MG63 (cell line): ENCODE results near the gene KCNJ10. TPM values are rescaled to one million over a fixed set of nuclear protein-coding genes. Genes with fewer than 3 reads are reported as not detected.
"Not testable (repeated sequence)": the region's sequence is repeated elsewhere in the genome, so short reads cannot be mapped to it uniquely, and the experiment has no call there.

Experiments used
- DNase-seq: peaks from one replicate; pipeline ENCODE4 v3.0.0-alpha.2; 2020
- H3K27me3 ChIP-seq: fragments of 250-450 bp; sonication (Bioruptor Pico); 2 replicates; pipeline ENCODE4 v1.5.1; 2020; ENCODE audit warnings: mild to moderate bottlenecking, moderate library complexity
- H3K36me3 ChIP-seq: fragments of 250-450 bp; sonication (Bioruptor Pico); 2 replicates; pipeline ENCODE4 v1.5.1; 2020; ENCODE audit warnings: mild to moderate bottlenecking, moderate library complexity
- H3K4me3 ChIP-seq: fragments of 250-450 bp; sonication (Bioruptor Pico); 2 replicates; pipeline ENCODE4 v1.5.1; 2020; ENCODE audit warnings: mild to moderate bottlenecking, moderate library complexity
- H3K9me3 ChIP-seq: fragments of 250-450 bp; sonication (Bioruptor Pico); 2 replicates; pipeline ENCODE4 v1.5.1; 2020; ENCODE audit warnings: mild to moderate bottlenecking, moderate library complexity
- total RNA-seq: library from RNA; depleted of rRNA; stranded (reverse); fragments of >200 nt; shearing (Covaris generic); gene quantifications from 2 replicates; pipeline ENCODE4 v1.2.3, GENCODE V29; 2014; ENCODE audit warnings: low replicate concordance

KCNJ10 gene
- total RNA-seq, 1 experiment from 2014 or later = not detected

GRCh38 chr1:160053548-160054365 lies 16.2 kb downstream of the KCNJ10 start:
- no peak for DNase-seq
- Histone ChIP-seq H3K9me3 (no peaks in the 10 kb centered on the region), H3K36me3 (no peaks in the 10 kb centered on the region), H3K4me3 (no peak overlapping the region), H3K27me3 (peaks cover 29% of the 10 kb centered on the region)

DNA sequence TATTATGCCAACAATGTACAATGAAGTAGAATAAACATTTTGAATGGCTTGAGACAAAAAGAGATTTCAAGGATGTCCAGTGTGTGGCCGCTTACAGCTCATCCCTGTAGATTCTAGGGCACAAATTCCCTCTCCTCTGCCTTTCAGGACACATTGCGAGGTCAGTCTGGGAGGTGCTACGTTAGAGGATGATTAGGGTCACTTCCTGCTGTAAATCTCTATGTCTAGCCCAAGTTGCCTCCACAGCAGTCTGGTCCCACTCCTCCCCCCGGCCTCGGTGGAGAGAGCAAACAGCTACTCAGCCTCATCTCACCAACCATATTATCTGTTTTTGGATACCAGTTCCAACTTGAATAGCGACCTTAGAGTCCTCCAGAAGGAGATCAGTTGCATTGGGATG lies 17.0 kb downstream of the KCNJ10 start:
- Histone ChIP-seq H3K27me3 (peaks cover 29% of the 10 kb centered on the region), H3K36me3 (no peaks in the 10 kb centered on the region), H3K4me3 (no peak overlapping the region), H3K9me3 (no peaks in the 10 kb centered on the region)
- DNase-seq = no peak

DNA sequence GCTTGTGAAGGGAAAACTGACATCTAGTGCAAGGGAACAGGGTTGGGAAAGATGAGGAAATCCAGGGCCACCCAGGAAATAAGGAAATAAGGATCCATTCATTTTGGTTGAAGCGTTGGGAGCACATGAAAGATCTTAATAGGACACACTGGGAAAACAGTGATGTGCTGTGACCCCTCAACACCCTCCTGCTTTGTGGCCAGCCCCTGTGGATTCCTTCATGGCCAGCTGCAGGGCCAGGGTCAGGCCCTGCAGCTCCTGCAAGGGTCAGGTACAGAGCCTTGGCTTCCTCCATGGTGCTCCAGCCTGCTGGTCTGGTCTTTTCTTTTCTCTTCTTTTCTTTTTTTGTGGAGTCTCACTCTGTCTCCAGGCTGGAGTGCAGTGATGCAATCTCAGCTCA lies 19.3 kb downstream of the KCNJ10 start:
- Histone ChIP-seq H3K36me3 (no peaks in the 10 kb centered on the region), H3K27me3 (peaks cover 19% of the 10 kb centered on the region), H3K9me3 (no peaks in the 10 kb centered on the region), H3K4me3 (no peak overlapping the region)
- no peak for DNase-seq

- peaks cover 19% of the 10 kb centered on the region for H3K27me3 ChIP-seq
- H3K4me3 ChIP-seq, H3K36me3 ChIP-seq, H3K9me3 ChIP-seq: not testable (repeated sequence)
- peak; percentile 17 for DNase-seq
Observed at GRCh38 chr1:160050182-160050581, 19.8 kb downstream of the KCNJ10 start.

GRCh38 chr1:160049101-160049500 lies 20.9 kb downstream of the KCNJ10 start:
- Histone ChIP-seq H3K4me3 (no peak overlapping the region), H3K9me3 (no peaks in the 10 kb centered on the region), H3K27me3 (peaks cover 26% of the 10 kb centered on the region), H3K36me3 (no peaks in the 10 kb centered on the region)
- DNase-seq = no peak

DNA sequence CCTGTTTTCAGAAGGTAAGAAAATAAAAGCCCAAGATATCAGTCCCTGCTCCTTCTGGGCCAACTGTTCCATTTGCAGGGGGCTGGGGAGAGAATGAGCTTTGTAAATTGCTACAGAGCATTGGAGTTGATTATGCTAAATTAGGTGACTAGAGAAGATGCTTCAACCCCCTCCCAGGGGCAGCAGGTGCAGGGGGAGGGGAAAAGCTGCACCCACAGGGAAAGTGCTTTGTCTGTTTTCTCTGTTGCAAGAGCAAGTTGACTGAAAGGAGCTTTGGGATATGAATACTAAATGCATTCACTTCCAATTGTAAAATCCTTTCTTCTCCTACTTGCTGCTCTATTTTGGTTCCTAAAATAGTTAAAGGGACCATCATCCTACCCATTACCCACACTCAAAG lies 21.6 kb downstream of the KCNJ10 start:
- Histone ChIP-seq H3K36me3 (no peaks in the 10 kb centered on the region), H3K27me3 (peaks cover 28% of the 10 kb centered on the region)

DNA sequence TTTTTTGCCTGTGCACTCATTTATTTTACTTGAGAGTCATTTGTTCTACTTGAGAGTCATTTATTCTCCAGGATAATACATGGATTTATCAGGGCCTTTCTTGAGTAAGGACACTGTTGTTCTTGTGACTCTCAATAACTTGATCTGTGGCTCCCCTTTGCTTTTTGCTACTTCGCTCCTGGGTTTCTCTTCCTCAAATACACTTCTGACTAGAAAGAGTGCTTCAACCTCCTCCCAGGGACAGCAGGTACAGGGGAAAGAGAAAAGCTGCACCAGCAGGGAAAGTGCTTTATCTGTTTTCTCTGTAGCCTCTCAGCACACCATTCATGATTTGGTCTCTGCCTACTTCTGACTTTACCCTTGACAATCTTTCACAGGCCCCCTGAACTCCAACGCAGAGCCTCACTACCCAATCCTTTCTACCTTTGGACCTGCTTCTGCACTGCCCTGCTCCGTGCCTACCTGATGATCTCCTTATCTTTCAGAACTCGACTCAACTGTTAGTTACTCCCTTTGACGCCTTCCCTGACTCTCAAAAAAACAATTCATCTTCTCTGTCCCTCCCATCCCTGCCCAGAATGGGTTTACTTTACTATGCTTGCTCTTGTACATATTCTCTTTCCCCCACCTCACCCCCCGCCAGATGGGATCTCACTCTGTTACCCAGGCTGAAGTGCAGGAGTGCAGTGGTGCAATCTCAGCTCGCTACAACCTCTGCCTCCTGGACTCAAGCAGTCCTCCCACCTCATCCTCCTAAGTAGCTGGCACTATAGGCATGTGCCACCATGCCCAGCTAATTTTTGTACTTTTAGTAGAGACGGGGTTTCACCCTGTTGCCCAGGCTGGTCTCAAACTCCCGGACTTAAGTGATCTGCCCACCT lies 22.6 kb downstream of the KCNJ10 start:
- Histone ChIP-seq H3K9me3 (no peaks in the 10 kb centered on the region), H3K4me3 (no peak overlapping the region), H3K27me3 (peaks cover 24% of the 10 kb centered on the region), H3K36me3 (no peaks in the 10 kb centered on the region)
- DNase-seq = no peak

More for the DNA sequence above, 21.6 kb downstream of the KCNJ10 start:
- no peak overlapping the region for H3K4me3 ChIP-seq
- H3K9me3 ChIP-seq = no peaks in the 10 kb centered on the region
- no peak for DNase-seq

DNA sequence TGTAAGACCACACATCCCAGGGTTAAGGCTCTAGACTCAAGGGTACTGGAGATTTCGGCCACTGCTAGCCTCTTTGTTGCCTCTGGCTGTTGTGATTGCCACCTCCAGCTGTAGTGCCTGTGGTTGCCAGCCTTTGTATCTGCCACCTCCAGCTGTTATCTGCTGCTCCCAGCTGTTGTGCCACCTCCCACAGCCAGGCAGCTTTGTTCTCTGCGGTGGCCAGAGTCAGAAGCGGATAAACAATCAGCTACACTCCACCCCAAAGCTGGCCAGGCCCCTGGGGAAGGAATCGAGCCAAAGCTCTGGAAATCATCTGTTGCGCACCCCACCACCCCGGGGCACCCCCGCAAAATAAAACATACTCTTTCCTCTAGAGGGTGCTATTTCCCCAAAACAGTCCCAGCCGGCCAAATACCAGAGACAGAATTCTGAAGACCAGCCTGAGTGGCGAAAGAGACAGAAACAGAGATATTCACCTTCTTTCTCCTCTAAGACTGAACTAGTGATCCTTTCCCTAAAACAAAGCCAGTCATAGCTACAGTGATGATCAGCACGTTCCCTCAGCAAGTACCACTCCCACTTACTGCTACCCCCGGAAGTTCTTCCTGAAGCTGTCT lies 23.4 kb downstream of the KCNJ10 start:
- peak; percentile 68 for DNase-seq
- Histone ChIP-seq H3K27me3 (peaks cover 19% of the 10 kb centered on the region), H3K4me3 (no peak overlapping the region), H3K9me3 (no peaks in the 10 kb centered on the region), H3K36me3 (no peaks in the 10 kb centered on the region)

GRCh38 chr1:160045653-160046052 lies 24.3 kb downstream of the KCNJ10 start:
- H3K36me3 ChIP-seq = no peaks in the 10 kb centered on the region
- DNase-seq = no peak
- no peaks in the 10 kb centered on the region for H3K9me3 ChIP-seq
- H3K4me3 ChIP-seq = no peak overlapping the region
- H3K27me3 ChIP-seq = peaks cover 17% of the 10 kb centered on the region

DNA sequence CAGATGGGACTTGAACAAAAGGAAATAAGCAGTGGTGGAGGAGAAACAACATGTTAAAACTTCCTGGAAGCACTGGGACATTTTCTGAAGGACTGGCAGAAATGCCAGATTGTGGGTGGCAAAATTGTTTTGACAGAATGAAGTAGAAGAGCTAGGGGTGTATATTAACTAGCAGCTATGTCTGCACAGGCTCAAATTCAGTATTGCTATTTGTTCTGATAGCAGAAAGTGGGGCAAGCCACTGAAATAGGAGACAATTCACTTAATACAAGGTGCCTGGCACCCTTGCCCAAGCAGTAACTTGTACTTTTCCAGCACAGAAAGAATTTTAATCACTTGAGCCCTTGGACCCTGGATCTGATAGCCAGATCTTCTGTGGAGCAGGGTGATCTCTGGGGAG lies 26.4 kb downstream of the KCNJ10 start:
- peaks cover 21% of the 10 kb centered on the region for H3K27me3 ChIP-seq
- no peak for DNase-seq
- H3K4me3 ChIP-seq = no peak overlapping the region
- no peaks in the 10 kb centered on the region for H3K9me3 ChIP-seq
- no peaks in the 10 kb centered on the region for H3K36me3 ChIP-seq

DNA sequence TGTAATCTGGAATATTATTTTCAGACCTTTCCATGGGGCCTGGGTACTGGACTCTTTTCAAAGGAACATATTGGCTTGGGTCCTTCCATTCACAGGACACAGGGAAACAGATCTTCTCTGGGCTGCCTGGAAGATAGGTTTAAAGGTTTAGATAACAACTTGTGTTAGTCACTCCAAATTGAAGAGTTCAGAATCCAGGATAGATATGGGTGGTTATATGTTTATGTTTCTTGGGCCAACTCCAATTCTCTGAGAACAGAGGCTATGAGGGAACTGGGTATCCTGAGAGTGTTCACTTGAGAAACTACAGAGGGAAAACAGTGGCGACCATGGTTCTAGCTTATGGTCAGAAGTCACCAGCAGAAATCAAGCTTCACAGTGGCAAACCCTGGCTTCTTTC lies 29.5 kb downstream of the KCNJ10 start:
- no peak overlapping the region for H3K4me3 ChIP-seq
- no peaks in the 10 kb centered on the region for H3K9me3 ChIP-seq
- no peak for DNase-seq
- peaks cover 23% of the 10 kb centered on the region for H3K27me3 ChIP-seq
- no peaks in the 10 kb centered on the region for H3K36me3 ChIP-seq

- H3K4me3 ChIP-seq = peak overlapping the region; percentile 95
- no peaks in the 10 kb centered on the region; the same call in 1 of the 2 replicates for H3K36me3 ChIP-seq
- H3K9me3 ChIP-seq = no peaks in the 10 kb centered on the region
- peaks cover 15% of the 10 kb centered on the region for H3K27me3 ChIP-seq
- DNase-seq = no peak
Observed at GRCh38 chr1:160032165-160032820, 37.7 kb downstream of the KCNJ10 start.

DNA sequence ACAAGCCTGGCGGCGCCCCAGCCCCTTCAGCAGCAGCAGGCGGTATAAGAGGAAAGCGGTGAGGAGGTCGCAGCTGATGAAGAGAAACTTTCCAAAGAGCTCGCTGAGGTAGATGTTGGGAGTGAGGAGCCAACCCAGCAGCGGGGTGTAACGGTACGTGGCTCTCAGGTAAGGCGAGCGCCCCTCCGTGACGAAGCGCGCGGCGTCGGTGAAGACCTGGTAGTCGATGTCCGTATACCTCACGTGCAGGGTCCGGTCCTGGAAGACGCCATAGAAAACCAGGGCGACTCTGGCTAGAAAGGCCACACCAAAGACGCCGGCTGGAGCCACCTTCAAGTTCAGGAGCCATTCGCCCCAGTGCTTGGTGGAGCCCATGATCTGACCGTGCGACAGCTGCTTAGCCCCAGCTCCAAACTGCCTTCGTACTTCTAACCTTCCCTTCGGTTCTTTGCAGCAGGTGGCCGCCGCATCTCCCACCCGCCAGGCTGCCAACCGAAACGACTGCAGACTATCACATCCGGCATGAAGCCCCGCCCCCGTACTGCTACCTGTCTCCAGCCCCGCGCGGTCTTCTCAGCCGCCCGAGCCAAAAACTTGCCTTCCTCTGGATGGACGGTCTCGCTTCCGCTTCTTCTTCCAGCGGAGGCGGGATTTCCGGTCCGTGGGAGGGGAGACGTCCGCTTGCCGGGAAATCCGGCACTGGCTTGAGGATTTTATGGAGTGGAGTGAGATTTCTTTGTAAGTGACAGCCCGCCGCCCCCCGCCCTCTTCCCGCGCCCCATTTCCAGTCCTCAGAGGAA lies 38.4 kb downstream of the KCNJ10 start, which contains the start of gene PIGM:
TSS of gene PIGM (minus strand) at position 626 of the 800 bp plus-strand sequence. CDS start at position 375, 251 bp downstream.
- no peaks in the 10 kb centered on the region; the same call in 1 of the 2 replicates for H3K36me3 ChIP-seq
- peak within 1 kb of the TSS; percentile 95 for H3K4me3 ChIP-seq
- no peaks in the 10 kb centered on the region for H3K9me3 ChIP-seq
- H3K27me3 ChIP-seq = peaks cover 11% of the 10 kb centered on the region
- peak; percentile 93 for DNase-seq

DNA sequence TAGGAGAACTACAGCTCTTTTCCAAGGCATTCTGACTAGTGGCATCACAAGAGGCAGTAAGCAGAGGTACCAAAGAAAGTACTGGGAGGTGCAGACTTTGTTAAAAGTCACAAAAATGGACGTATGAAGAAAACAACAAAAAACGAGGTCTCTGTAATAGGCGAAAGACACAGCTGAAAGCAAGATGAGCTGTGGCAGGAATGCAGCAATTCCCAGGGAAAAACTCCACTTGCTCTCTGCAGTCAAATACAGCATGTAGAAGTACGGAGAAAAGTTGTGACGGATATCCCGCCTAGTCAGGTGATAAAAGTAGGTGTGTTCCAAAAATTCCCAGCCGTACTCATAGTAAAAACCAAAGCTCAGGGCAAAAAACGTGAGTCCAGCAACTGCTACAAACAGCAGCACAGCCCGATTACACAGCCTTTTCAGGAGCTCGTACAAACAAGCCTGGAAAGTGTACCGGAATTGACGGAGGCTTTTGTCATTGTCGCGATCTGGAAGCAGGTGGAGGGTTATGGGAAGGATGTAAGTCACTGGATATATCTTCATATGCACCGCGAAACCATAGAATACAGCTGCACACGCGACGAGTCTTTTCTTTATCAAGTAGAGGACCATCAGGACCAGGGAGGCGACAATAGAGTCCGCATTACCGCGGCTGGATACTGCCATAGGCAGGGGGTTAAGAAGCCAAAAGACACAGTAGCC lies 39.1 kb downstream of the KCNJ10 start:
- no peaks in the 10 kb centered on the region; the same call in 1 of the 2 replicates for H3K36me3 ChIP-seq
- H3K27me3 ChIP-seq = peaks cover 10% of the 10 kb centered on the region
- DNase-seq = no peak
- H3K4me3 ChIP-seq = peak overlapping the region; percentile 95
- no peaks in the 10 kb centered on the region for H3K9me3 ChIP-seq

- DNase-seq = no peak
- Histone ChIP-seq H3K4me3 (no peak overlapping the region), H3K27me3 (peaks cover 1% of the 10 kb centered on the region), H3K9me3 (no peaks in the 10 kb centered on the region), H3K36me3 (no peaks in the 10 kb centered on the region; the same call in 1 of the 2 replicates)
Observed at GRCh38 chr1:160028426-160028825, 41.5 kb downstream of the KCNJ10 start.
